KOPT-K1 (cell line): ENCODE data around the gene DNAJC24.

Experiments used
- H3K27ac ChIP-seq: fragments of 200-600 bp; sonication (generic); 2 replicates; pipeline ENCODE4 v1.5.1; 2016; ENCODE audit warnings: antibody characterized with exemption, mild to moderate bottlenecking, low read depth, low read length; ENCODE audit not compliant: poor library complexity, severe bottlenecking
- H3K36me3 ChIP-seq: fragments of 200-600 bp; sonication (generic); 2 replicates; pipeline ENCODE4 v1.5.1; 2017; ENCODE audit warnings: antibody characterized with exemption, mild to moderate bottlenecking, low read length, moderate library complexity; ENCODE audit not compliant: insufficient read depth
- H3K9me3 ChIP-seq: fragments of 200-600 bp; sonication (generic); 2 replicates; pipeline ENCODE4 v1.5.1; 2017; ENCODE audit warnings: antibody characterized with exemption, low read length, mild to moderate bottlenecking; ENCODE audit not compliant: insufficient read depth, poor library complexity, severe bottlenecking

DNAJC24 gene

DNA sequence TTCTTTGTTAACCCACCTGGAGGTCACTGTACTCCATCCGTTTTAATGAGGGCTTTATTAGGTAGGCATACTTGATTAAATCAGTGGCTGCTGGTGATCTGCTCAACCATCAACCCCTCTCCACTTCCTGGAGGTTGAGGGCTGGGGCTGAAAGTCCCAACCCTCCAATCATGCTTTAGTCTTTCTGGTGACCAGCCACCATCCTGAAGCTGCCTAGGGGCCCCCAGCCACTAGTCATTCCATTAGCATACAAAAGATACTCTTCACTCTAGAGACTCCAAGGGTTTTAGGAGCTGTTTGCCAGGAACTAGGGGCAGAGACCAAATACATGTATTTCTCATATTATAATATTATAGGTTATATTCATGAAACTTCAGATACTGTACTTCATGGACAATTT is 13.5 kb downstream of the DNAJC24 start:
- Histone ChIP-seq H3K27ac (no peak overlapping the region), H3K9me3 (no peaks in the 10 kb centered on the region), H3K36me3 (0 out of 2 replicates have a peak, but pooled peaks cover 3% of the 10 kb centered on the region)

DNA sequence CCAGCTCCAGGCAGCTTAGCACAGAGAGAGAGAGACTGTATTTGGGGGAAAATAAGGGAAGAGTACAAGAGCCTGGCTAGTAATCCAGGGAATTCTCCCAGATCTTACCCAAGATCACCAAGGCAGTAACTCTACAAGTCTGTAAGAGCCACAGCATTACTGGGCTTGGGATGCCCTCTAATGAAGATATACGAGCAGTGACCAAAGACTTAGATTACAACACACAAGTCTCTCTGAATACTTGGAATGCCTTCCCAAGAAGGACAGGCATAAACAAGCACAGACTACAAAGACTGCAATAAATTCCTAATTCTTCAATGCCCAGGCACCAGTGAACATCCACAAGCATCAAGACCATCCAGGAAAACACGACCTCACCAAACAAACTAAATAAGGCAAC is 17.7 kb downstream of the DNAJC24 start:
- Histone ChIP-seq H3K27ac (no peak overlapping the region), H3K36me3 (0 out of 2 replicates have a peak, but pooled peaks cover 3% of the 10 kb centered on the region), H3K9me3 (no peaks in the 10 kb centered on the region)

DNA sequence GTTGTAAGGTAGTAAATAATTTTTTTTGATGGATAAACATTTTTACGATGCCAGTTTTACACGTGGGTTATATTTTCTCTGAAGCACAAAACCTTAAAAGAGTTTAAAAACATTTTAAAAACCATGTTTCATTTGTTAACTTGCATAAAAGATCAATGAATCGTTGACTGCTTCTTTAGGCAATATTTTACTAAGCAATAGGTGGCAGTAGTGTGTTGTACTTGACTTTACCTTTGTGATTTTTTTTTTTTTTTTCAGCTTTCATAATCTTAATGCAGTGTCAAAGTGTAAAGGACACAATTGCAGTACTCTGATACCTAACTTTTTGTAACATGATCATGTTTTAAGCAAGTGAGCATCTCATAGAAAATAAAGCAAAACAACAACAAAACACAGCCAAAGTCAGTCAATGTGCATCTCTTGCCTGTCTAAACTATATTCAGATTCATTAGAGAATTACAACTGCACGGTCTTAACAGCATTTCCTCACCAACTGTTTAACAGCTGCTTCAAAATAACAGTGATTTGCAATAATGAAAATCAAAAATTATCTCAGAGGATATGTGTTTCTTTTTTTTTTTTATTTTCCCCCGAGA is 27.7 kb downstream of the DNAJC24 start:
- no peaks in the 10 kb centered on the region for H3K9me3 ChIP-seq
- H3K36me3 ChIP-seq = no peaks in the 10 kb centered on the region
- H3K27ac ChIP-seq = no peak overlapping the region

DNA sequence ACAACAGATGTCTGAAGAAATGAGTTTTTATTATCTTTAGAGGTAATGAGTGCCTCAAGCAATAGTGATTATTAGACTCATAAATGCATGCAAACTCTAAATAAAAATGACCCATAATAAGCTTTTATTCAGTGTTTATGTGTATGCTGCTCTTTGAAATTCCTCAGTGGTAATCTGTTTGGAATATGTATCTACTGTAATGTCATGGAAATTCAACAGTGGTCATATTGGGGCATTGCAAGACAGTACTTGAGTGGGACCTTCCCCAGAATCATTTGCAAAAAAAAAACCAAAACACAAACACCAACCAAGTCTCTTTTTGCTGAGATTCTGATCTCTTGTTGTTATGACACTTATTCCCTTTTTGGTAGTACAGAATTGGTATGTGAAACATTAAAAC is 35.0 kb downstream of the DNAJC24 start:
- no peak overlapping the region for H3K27ac ChIP-seq
- no peaks in the 10 kb centered on the region for H3K9me3 ChIP-seq
- no peaks in the 10 kb centered on the region for H3K36me3 ChIP-seq

DNA sequence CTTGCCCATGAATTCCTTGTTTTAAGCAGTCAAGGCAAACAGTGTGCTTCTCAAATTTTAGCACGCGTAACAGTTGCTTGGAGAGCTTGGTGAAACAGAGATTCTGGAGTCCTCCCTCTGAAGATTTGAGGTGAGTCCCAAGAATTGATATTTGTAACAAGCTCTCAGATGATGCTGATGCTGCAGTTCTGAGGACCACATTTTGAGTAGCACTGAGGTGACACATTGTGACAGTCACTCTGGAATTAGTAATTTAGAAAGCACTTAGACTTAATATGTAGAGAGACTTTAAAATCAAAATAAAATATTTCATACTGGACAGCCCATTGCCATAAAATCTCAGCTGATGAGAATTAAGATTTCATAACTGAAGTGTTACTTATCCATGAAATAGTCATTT is 38.5 kb downstream of the DNAJC24 start:
- Histone ChIP-seq H3K9me3 (no peaks in the 10 kb centered on the region), H3K27ac (no peak overlapping the region), H3K36me3 (no peaks in the 10 kb centered on the region)

DNA sequence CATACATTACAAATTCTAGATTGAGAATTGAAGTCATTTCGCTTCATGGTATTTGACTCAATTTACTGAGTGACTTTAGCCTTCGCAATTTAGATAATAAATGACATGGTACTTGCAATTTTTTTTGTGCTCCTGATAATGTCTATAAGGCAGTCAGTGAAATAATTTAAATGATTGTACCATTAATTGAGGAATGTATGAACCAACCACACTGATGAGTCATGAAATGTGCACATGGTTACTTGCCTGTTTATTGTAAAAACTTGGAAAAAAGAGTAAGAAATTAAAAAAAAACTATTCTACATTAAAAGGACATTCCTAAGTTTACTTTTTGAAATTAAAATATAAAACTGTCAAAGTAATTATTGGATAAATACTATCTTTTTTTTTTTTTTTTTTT is 43.3 kb downstream of the DNAJC24 start:
- no peak overlapping the region for H3K27ac ChIP-seq
- no peaks in the 10 kb centered on the region for H3K9me3 ChIP-seq
- 0 out of 2 replicates have a peak, but pooled peaks cover 5% of the 10 kb centered on the region for H3K36me3 ChIP-seq

DNA sequence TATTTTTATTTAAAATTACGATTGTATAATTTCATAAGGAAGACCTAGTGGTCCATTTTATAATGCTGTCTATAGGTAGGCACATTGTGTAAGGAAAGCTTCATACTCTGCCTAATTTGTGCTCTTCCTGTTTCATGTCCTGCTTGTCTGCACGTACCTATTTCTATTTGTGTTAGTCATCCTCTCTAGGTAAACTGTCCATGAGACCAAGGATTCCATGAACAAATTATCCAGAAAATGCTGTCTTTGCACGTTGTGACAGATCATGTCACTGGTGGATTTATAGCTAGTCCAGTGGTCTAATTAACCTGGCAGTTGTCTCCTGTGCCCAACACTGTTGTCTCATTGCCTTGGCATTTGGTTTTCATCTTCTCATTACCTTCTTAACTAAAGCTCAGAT is 44.7 kb downstream of the DNAJC24 start:
- Histone ChIP-seq H3K9me3 (no peaks in the 10 kb centered on the region), H3K36me3 (0 out of 2 replicates have a peak, but pooled peaks cover 5% of the 10 kb centered on the region), H3K27ac (no peak overlapping the region)

DNA sequence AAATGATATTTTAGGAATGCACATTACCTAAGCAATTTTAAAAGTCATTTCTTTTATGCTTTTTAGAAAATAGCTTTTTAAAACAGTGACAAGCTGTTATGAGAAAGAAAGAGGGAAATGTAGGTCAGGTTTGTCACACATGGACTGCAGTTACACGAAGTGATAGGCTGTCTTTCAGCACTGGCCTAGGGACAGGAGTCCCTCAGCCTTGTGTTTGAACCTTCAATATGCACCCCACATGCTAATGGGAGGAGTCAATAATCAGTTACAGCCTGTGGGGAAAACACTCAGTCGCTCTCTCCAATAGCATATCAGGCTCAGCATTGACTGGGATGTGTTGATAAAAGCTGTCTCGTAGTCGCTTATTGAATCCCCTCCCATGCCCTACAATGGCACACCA is 45.8 kb downstream of the DNAJC24 start:
- Histone ChIP-seq H3K9me3 (no peaks in the 10 kb centered on the region), H3K27ac (no peak overlapping the region), H3K36me3 (0 out of 2 replicates have a peak, but pooled peaks cover 5% of the 10 kb centered on the region)

DNA sequence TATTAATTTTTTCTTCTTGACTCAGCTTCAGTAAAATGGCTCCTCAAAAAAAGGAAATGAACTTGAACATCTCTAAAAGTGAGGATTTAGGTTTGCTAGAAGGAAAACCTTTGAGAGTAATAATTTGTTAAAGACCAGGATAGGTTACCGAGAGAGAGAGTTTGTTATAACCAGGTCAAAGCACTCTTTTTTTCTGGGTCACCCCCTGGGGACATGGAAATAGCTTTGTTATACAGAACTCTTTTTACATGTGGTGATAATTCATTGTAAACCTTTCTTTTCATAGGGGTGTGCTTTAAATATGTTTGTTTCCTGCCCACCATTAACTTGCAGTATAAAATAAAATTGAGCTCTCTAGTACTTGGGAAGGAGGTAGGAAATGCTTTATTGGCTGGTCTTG is 47.7 kb downstream of the DNAJC24 start:
- Histone ChIP-seq H3K27ac (no peak overlapping the region), H3K36me3 (0 out of 2 replicates have a peak, but pooled peaks cover 5% of the 10 kb centered on the region), H3K9me3 (no peaks in the 10 kb centered on the region)

DNA sequence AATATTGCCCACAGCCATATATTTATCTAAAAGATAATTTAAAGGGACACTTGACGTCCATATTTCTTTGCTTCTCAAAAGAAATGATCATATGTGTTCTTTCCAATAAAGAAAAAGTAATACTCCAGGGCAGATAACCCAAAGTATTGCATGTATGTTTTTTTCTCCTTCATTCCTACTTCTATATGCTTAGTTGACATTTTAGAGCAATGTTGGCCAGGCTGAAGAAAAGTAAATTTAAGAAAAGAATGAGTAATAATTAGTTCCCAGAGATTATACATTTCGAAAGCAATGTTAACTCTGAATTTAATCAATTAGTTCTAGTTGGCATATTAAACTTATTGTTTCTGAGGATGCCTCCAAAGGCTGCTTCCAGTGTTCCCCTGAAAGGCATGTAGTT is 48.2 kb downstream of the DNAJC24 start:
- Histone ChIP-seq H3K36me3 (0 out of 2 replicates have a peak, but pooled peaks cover 5% of the 10 kb centered on the region), H3K27ac (no peak overlapping the region), H3K9me3 (no peaks in the 10 kb centered on the region)

DNA sequence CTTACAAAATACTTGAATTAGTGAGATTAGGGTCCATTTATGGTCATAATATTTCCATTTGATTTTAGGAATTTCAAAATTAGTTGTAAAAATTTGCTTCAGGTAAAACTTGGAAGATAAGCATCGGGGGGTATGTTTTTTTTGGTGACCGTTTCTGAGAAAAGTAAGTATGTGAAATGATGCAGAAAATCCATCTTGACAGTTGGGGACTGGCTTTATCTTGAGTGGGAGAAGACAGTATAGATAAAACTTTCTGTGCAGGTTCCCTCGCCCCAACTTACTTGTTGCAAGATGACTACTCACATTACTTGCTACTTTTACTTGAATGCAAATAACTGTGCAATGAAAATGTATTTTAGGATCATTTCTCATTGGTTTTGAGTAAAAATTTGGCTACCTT is 49.5 kb downstream of the DNAJC24 start:
- 0 out of 2 replicates have a peak, but pooled peaks cover 5% of the 10 kb centered on the region for H3K36me3 ChIP-seq
- no peak overlapping the region for H3K27ac ChIP-seq
- H3K9me3 ChIP-seq = no peaks in the 10 kb centered on the region

DNA sequence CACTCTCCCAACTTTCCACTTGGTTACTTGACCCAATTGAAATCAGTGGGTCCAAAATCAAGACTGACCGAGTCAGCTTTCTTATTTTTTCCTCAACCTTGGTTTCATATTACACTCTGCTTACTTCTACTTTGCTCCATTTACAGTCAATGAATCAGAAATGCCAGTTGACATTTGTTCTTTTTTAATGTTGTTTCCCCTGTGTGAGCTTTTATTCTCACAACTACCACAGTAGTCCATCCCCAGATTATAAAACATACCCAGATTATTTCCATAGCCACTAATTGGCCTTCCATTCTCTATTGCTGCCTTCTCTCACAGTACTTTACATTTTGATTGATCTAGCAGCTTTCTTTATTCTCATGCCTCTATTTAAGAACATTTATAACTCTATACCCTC is 50.0 kb downstream of the DNAJC24 start:
- Histone ChIP-seq H3K36me3 (0 out of 2 replicates have a peak, but pooled peaks cover 5% of the 10 kb centered on the region), H3K27ac (no peak overlapping the region), H3K9me3 (no peaks in the 10 kb centered on the region)

DNA sequence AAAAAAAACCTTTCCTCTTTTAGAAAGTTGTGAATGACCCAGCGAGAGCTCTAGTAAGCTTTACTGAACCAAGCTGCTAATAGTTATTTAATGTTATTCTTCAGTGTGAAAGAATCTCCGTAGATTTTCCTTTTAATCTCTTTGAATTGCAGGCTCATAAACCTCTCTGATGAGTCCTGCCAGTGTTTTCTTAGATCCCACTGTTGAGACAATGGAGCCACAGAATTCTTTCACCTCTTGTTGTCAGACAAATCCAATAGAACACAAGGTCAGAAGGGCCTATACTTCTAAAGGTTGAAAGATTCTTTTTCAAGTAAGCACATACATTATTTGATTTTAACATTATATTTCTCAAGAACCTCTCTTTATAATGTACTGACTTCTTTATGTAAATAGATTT is 52.2 kb downstream of the DNAJC24 start:
- peaks cover under 1% of the 10 kb centered on the region; the same call in 1 of the 2 replicates for H3K36me3 ChIP-seq
- H3K27ac ChIP-seq = no peak overlapping the region
- no peaks in the 10 kb centered on the region for H3K9me3 ChIP-seq

DNA sequence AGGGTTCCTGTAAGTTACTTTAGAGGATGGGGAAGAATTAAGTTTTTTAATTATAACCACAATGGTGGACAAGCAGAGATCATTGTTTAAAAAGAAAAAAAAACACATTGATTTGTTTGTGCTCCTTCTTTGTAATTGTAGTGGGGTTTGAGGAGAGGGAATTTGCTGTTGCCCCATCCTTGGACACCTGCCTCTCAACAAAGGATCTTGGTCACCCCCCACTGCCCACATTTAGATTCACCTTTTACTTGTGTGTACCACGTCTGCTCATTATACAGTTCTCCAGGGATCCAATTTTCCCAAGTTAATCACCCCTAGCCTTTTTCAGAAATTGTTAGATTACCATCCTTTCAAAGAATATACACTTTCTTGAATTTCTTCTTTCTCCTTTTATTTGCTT is 53.0 kb downstream of the DNAJC24 start:
- Histone ChIP-seq H3K9me3 (no peaks in the 10 kb centered on the region), H3K27ac (no peak overlapping the region), H3K36me3 (peaks cover 7% of the 10 kb centered on the region; the same call in 1 of the 2 replicates)

DNA sequence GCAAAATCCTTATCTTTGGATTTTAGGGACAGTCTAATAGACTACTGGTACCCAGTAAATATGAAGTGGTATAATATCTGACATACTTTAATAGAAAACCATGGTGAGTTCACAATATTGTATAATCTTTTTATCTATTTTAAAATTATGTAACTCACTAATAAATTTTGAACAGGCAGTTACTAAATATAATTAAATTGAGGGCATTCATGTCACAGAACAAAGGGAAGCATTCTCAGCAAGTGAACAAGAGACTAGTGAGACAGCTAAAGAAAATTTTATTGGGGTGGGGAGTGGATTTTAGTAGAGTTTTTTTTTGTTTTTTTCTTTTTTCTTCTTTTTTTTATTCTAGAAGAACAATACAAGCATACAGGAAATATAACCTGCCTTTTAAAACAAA is 55.0 kb downstream of the DNAJC24 start:
- Histone ChIP-seq H3K36me3 (peaks cover 7% of the 10 kb centered on the region), H3K27ac (no peak overlapping the region), H3K9me3 (no peaks in the 10 kb centered on the region)

DNA sequence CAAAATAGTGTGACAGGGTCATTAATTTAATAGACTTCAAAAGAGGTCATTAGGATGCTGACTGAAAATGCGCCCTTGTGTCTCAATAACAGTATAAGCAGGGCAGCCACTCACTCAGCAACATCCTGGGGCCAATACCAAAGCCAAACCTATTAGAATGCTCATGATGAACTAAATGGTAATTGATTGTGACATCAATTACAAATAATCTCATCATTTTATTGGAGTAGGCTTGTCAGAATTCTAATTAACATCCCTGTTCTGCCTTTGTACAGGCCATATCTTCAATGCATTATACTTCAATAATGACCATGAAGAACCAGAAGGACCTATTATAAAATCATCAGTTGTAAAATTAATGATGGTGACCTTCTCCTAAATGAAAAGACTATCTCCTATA is 64.2 kb downstream of the DNAJC24 start:
- Histone ChIP-seq H3K36me3 (peaks cover 29% of the 10 kb centered on the region), H3K27ac (no peak overlapping the region), H3K9me3 (peaks cover 4% of the 10 kb centered on the region)
